GM21390 (cell line): ENCODE measurements around the gene MARVELD3.
"Not testable (repeated sequence)": the region's sequence is repeated elsewhere in the genome, so short reads cannot be mapped to it uniquely, and the experiment has no call there.

Source experiments
- ATAC-seq: cut with Tn5 transposase; IDR thresholded peaks from one replicate; pipeline ENCODE4 v1.9.1; 2021; ENCODE audit not compliant: unreplicated experiment

Gene MARVELD3

GRCh38 chr16:71626018-71626857, at the start of gene MARVELD3:
Gene MARVELD3, plus strand, starts transcription at chr16:71626184. Its CDS starts 46 bp downstream, at chr16:71626230.
- ATAC-seq: no peak

- no peak for ATAC-seq
These were observed 49.0 kb upstream of the MARVELD3 start, which contains the start of gene TAT for GRCh38 chr16:71576971-71577370. Gene TAT, minus strand, starts transcription at chr16:71577092. Its CDS starts 677 bp downstream, at chr16:71576415.

GRCh38 chr16:71582553-71582848, 43.5 kb upstream of the MARVELD3 start:
- ATAC-seq: not testable (repeated sequence)

- ATAC-seq: no peak
These were observed 41.3 kb upstream of the MARVELD3 start for GRCh38 chr16:71584543-71585317.

- no peak for ATAC-seq
These were observed 40.7 kb upstream of the MARVELD3 start for GRCh38 chr16:71585318-71585703.

GRCh38 chr16:71589334-71589733, 36.6 kb upstream of the MARVELD3 start:
- ATAC-seq: not testable (repeated sequence)

GRCh38 chr16:71590071-71590470, 35.9 kb upstream of the MARVELD3 start:
- ATAC-seq: not testable (repeated sequence)

GRCh38 chr16:71590584-71590983, 35.4 kb upstream of the MARVELD3 start:
- no peak for ATAC-seq

GRCh38 chr16:71591917-71592316, 34.1 kb upstream of the MARVELD3 start:
- no peak for ATAC-seq

GRCh38 chr16:71593048-71593999, 32.7 kb upstream of the MARVELD3 start:
- ATAC-seq: no peak

- no peak for ATAC-seq
These were observed 31.9 kb upstream of the MARVELD3 start for GRCh38 chr16:71594000-71594646.

- ATAC-seq: not testable (repeated sequence)
These were observed 30.6 kb upstream of the MARVELD3 start for GRCh38 chr16:71595340-71595826.

GRCh38 chr16:71598426-71598825, 27.6 kb upstream of the MARVELD3 start:
- ATAC-seq: not testable (repeated sequence)

GRCh38 chr16:71600822-71601221, 25.2 kb upstream of the MARVELD3 start:
- no peak for ATAC-seq

- no peak for ATAC-seq
These were observed 16.9 kb upstream of the MARVELD3 start for GRCh38 chr16:71609066-71609465.

GRCh38 chr16:71610447-71610846, 15.5 kb upstream of the MARVELD3 start:
- no peak for ATAC-seq

GRCh38 chr16:71610936-71611871, 14.8 kb upstream of the MARVELD3 start:
- ATAC-seq: peak; percentile 60

- ATAC-seq: not testable (repeated sequence)
These were observed 11.0 kb upstream of the MARVELD3 start for GRCh38 chr16:71614956-71615355.

GRCh38 chr16:71618429-71618828, 7.6 kb upstream of the MARVELD3 start:
- ATAC-seq: no peak
